Sigmoid colon (tissue), 4 donors: ENCODE data around the gene FADS3.

Experiments
- CTCF ChIP-seq, 4 experiments: fragments of 450-650 bp in 3 of 4; fragments of 200-600 bp in 1 of 4; IDR thresholded peaks; one replicate each; pipeline ENCODE4 v1.5.1; 2016 to 2019; ENCODE audit warnings: antibody characterized with exemption in 4 of 4, mild to moderate bottlenecking in 3 of 4, moderate library complexity in 2 of 4
- EP300 ChIP-seq, 4 donors: sonication (generic); formaldehyde crosslinking; IDR thresholded peaks; one replicate each; pipeline ENCODE4 v1.6.1; 2017; ENCODE audit warnings: antibody characterized with exemption in 4 of 4
- POLR2A ChIP-seq, 2 donors: fragments of 450-650 bp; IDR thresholded peaks; one replicate each; pipeline ENCODE4 v1.6.1; 2016; ENCODE audit warnings: antibody characterized with exemption in 2 of 2, mild to moderate bottlenecking in 2 of 2, moderate library complexity in 2 of 2
- POLR2AphosphoS5 ChIP-seq, 4 donors: sonication (generic); formaldehyde crosslinking; IDR thresholded peaks; one replicate each; pipeline ENCODE4 v1.6.1; 2017; ENCODE audit warnings: antibody characterized with exemption in 4 of 4

- TF ChIP-seq CTCF (IDR thresholded peaks at IDR 0.05) (no peak), POLR2A (IDR thresholded peaks at IDR 0.05) (no peak), POLR2AphosphoS5 (IDR thresholded peaks at IDR 0.05) (no peak), EP300 (IDR thresholded peaks at IDR 0.05) (no peak)
Observed at GRCh38 chr11:61848631-61849030, 42.7 kb downstream of the FADS3 start.
